HTERT RPE-1 (cell line): Measurements from ENCODE around the gene PPM1M.

Experiments used
- in situ Hi-C: fragments of 300-500 bp; cut with MboI; formaldehyde crosslinking; loops from 4 replicates; pipeline ENCODE4 v1.14.3; 2020; ENCODE audit warnings: low sequenced_read_pairs

PPM1M gene

GRCh38 chr3:52216585-52217408 is 28.8 kb upstream of the PPM1M start:
- in situ Hi-C loops, result no loop called here

- in situ Hi-C loops, result no loop called here
These were observed 28.2 kb upstream of the PPM1M start for GRCh38 chr3:52217409-52217805.

DNA sequence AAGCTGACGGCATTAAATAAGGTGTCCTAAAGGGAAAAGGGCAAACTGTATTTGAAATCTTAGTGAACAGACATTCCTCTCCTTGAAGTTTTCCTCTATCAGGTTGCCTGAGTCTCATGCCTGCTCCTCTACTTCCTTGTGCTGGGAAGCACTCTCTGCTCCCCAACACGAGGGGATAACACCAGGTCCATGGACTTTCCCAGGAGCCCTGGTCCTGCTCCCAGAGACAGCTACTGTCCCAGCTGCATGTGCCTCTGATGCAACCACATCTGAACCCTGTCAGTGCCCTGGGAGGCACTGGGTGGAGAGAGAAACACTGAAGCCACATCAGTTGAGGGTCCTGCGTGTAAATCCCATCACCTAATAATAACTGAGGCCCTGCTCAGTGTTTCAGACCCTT is 27.5 kb upstream of the PPM1M start:
- in situ Hi-C loops, result no loop called here

- in situ Hi-C loops, result no loop called here
These were observed 27.1 kb upstream of the PPM1M start for GRCh38 chr3:52218454-52218853.

- in situ Hi-C loops, result no loop called here
These were observed 26.5 kb upstream of the PPM1M start for GRCh38 chr3:52218937-52219650.

GRCh38 chr3:52220380-52221026 is 25.1 kb upstream of the PPM1M start:
- in situ Hi-C loops, result no loop called here

GRCh38 chr3:52221141-52221562 is 24.4 kb upstream of the PPM1M start:
- in situ Hi-C loops, result no loop called here

DNA sequence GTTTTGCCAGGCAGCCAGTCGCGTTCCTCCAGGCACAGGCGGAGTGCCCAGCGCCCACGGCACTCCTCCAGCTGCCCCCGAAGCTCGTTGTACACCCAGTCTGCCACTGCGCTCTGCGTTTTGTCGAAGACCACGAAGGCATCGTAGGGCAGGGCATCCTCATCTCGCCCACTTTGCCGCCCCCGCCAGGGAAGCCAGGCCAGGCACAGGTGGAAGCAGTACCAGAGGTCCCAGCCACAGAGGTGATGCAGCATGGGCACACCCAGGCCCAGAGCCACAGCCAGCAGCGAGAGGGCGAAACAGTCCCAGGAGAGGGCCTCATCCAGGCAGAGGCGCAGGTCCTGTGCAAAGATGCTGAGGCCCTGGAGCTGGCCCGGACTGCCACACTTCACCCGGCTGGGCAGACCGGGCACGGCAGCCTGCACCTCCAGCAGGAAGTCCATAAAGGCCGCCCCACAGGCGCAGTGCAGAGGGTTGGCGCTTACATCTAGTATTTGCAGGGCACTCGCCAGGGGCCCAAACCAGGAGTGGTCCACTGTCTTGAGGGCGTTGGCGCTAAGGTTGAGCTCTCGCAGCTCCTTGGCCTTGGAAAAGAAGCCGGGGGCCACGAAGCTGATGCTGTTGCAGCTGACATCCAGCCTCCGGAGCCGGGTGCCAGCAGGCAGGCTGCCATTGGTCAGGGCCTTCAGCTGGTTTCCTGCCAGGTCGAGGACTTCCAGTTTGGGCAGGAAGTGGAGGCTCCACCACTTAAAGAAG is 23.8 kb upstream of the PPM1M start:
- in situ Hi-C loops, result no loop called here

DNA sequence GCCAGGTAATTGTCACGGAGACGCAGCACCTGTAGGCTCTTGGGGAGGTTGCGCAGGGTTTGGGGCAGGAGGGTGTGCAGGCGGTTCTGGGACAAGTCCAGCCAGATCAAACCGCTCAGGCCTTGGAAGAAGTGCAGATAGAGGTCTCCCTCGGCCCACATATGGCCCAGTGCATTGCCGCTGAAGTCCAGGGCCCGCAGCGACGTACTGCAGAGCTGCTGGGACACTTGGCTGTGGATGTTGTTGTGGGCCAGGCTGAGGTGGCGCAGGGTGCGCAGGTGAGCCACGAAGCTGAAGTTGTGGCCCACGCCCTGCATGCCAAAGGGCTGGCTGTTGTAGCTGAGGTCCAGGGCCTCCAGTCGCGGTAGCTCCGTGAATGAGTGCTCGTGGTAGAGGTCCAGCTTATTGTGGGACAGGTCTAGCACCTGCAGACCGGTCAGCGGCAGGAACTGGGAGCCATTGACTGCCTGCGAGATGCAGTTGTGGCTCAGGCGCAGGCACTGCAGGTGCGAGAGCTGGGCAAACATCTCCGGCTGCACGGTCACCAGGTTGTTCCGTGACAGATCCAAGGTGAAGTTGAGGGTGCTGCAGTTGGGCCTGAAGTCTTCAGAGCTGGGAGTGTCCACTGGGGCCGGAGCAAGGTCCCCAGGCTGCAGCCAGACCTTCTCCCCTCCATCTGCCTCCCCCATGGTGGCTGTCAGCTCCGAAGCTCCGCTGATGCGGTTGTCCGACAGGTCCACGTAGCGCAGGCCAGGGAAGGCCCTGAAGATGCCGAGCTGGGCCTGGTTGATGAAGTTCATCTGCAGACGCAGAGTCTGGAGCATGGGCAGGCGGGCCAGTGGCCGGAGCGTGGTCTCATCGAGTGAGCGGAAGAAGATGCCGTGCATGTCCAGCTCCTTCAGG is 23.0 kb upstream of the PPM1M start:
- in situ Hi-C loops, result no loop called here

- in situ Hi-C loops, result no loop called here
These were observed 21.8 kb upstream of the PPM1M start for GRCh38 chr3:52223449-52224408.

DNA sequence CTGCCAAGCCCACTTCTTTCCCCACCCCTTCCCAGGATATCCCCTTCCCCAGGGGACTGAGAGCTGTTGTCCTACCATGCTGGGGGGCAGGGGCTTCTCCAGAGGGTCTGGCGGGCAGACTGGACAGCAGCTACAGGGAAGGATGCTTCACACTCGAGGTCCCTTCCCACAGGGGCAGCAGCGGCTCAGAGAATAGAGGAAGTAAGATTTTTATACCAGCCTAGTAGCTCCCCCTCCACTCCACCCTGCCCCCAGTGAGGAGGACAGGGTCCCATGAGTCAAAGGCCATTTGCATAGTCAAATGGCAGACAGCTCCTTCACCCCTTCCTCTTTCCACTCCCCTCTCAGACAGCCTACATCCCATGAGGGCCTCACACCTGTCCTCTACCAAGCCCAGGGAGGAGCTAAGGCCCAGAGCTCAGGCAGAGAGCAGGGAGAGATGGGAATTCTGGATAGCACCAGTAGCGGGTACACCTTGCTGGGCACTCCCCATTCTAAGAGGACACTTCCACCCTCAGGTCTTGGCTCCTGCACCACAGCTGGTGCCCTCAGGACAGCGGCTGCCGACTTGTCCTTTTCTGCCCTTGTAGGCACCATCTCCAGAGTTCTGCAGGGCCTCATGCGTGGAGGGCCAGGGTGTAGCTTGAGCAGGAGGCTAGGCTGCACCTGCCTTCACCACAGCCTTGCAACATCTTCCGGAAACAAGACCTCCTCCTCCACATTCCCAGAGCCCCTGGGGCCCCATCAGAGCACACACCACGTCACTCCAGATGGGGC is 19.9 kb upstream of the PPM1M start, which contains the start of gene TLR9:
Gene TLR9 (minus strand): TSS at position 194 of the 777 bp plus-strand sequence. CDS start 116 bp downstream, at position 78.
- in situ Hi-C loops, result no loop called here

- in situ Hi-C loops, result no loop called here
These were observed 19.2 kb upstream of the PPM1M start for GRCh38 chr3:52226229-52226817.

DNA sequence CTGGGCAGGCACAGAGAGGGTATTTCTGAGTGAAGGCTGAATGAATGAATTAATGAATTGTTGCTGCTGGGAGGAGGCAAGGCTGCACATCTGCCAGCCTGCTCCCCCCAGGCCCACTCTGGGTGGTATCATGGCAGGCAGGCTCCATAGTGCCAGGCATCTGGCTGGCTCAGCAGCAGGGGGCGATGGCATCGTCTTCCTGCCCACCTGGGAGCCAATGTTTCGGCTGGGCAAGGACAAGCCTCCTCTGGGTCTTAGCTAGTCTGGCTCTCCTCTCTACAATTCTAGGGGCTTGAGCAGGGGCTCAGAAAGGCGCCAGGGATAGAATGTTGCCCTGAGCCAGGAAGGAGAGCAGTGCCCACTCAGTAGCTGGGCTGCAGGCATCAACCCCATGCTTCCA is 18.4 kb upstream of the PPM1M start:
- in situ Hi-C loops, result no loop called here

GRCh38 chr3:52227766-52228165 is 17.8 kb upstream of the PPM1M start:
- in situ Hi-C loops, result no loop called here

- in situ Hi-C loops, result no loop called here
These were observed 17.3 kb upstream of the PPM1M start for GRCh38 chr3:52228266-52228665.

DNA sequence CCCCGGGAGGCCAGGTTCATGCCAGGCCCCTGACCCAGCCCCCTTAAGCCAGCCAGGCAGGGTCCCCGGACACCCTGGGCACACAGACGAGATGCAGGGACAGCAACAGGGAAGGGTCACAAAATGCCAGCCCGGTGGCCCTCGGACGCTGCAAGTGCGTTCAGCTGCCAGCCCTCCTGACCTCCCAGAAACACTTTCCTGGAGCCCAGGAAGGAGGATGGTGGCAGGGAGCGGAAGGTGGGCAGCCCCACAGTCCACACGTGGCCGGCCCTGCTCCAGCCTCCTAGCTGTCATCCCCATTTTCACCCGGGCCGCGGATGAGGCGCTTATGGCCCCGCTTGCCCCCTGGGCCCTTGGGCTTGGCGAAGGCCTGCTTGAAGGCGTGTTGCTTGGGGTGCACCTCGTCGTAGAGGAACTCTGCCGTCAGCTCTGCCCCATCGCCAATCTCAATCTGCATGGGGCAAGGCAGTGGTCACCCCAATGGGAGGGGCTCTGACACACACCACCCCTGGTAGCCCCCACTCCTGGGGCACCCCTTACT is 16.7 kb upstream of the PPM1M start:
- in situ Hi-C loops, result no loop called here

GRCh38 chr3:52229656-52230055 is 15.9 kb upstream of the PPM1M start:
- in situ Hi-C loops, result no loop called here
